HG03354 (cell line): ENCODE results near the gene TXNDC8.
"Not testable (repeated sequence)": the region's sequence is repeated elsewhere in the genome, so short reads cannot be mapped to it uniquely, and the experiment has no call there.

Experiments used
- ATAC-seq: cut with Tn5 transposase; IDR thresholded peaks from one replicate; pipeline ENCODE4 v1.9.1; 2021; ENCODE audit warnings: mild to moderate bottlenecking; ENCODE audit not compliant: unreplicated experiment, poor library complexity, severe bottlenecking

TXNDC8 gene

DNA sequence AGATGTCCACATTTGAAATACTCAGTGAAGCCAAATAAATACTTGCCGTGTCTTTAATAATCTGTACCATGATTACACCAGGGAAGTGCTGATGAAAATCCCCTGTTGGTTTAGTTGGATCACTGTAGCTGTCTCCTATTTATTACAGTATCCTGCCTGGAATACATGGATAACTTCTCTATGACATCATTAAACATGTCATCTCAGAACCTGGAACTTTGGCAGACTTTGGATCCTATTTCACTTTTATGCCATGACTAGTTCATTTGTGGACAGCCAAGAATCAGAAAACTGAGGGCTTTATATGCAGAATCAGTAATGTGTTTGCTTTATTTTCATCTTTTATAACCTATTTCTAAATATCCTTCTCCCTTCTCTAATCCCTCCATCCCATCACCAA, at the start of gene TXNDC8:
TXNDC8 (minus strand) TSS at position 137 of the 400 bp plus-strand sequence.
- ATAC-seq: no peak

DNA sequence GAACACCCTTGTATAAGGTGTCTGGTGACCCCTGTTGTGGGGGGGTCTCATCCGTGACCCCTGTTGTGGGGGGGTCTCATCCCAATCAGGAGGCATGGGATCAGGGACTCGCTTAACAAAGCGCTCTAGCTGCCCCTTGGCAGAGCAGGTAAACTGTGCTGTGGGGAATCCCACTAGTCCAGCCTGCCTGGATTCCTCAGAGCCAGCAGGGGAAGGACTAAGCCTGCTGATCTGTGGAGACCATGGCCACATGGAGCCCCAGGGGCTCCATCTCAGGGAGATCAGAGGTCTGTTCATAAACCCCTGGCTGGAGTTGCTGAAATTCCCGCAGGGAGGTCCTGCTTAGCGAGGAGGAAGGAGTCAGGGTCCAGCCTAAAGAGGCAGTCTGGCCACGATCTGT, 45.8 kb upstream of the TXNDC8 start:
- ATAC-seq: no peak

DNA sequence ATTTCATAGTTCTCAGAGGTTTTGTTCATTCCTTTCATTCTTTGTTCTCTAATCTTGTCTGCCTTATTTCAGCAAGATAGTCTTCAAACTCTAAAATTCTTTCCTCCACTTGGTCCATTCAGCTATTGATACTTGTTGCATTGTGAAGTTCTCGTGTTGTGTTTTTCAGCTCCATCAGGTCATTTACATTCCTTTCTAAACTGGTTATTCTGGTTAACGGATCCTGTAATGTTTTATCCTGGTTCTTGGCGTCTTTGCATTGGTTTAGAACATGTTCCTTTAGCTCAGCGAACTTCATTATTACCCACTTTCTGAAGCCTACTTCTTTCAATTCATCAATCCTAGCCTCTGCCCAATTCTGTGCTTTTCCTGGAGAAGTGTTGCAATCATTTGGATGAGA, 45.1 kb upstream of the TXNDC8 start:
- no peak for ATAC-seq

DNA sequence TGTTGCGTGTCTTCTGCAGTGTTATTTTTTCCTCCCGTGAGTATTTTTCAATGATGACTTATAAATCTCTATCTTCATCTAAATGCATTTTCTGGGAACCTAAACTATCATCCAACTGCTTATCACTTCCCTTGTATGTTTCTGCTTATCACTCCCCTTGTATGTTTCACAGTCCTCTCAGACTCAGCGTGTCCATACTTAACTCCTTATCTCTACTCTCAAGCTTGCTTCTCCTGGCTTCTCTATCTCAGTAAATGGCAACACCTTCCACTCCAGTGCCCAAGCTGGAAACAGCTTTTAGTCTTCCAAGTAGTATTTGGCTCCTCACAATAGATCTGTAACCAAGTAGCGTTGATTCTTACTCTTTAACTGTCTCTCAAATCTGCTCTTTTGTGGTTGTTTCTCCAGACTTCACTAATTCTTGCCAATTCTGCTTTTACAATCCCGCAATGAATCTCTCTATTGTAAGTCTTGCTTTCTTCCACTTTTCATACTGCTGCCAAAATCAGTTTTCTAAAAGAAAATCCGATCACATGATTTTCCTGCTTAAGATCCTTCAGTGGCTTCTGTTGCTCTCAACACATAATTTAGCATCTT, 33.8 kb upstream of the TXNDC8 start:
- no peak for ATAC-seq

DNA sequence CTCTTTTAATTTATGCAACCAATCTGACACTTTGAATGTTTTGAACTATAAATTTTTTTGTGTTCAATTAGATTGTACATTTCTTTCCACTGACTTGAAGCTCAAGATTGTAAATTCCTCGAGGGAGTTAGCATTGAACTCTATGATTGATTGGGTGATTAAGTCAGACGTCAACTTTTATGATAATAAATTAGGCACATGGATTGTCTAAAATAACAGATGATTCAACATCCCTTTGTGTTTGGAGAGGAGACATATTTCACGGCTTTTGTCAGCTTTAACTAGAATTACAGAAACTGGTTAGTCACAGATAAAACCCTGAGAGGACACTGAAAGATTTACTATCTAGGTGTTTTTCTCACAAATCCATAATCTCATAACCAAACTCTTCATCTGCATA, 32.7 kb upstream of the TXNDC8 start:
- ATAC-seq: no peak

DNA sequence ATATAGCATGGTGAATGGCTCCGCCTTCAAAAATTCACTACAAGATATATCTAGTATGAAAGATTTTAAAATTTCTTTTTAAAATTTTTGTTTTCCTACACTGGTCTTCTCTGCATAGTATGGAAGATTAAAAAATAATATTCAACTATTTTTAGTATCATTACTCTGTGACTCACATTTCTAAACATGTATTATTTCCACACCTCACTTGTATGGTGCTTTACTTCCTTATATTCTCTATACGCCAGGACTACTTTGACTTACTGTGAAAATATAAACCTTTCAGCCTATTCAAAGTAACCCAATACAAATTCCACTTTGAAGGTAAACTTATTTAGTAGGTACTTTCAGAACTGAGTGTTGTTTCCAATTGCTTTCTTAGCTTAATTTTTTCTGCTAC, 26.8 kb upstream of the TXNDC8 start:
- no peak for ATAC-seq

DNA sequence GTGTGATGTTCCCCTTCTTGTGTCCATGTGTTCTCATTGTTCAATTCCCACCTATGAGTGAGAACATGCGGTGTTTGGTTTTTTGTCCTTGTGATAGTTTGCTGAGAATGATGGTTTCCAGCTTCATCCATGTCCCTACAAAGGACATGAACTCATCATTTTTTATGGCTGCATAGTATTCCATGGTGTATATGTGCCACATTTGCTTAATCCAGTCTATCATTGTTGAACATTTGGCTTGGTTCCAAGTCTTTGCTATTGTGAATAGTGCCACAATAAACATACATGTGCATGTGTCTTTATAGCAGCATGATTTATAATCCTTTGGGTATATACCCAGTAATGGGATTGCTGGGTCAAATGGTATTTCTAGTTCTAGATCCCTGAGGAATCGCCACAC, 21.3 kb upstream of the TXNDC8 start:
- not testable (repeated sequence) for ATAC-seq

DNA sequence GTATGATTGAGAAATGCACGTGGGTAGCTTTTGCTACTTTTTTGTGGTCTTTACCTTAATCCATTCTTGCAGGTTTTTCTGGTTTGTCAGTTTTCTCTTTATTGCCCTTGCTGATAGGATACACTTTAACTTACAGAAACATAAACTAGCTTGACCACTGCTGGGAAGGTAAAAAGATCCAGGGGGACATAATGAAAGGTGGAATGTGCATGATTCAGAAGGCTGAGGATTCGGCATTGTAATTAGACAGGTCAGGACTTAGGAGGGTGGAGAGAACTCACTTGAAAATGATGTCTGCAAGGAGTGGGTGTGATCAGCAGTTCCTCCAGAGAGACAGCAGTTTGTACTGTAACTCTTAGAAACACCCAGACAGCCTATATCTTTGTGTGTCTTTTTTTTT, 19.8 kb upstream of the TXNDC8 start:
- no peak for ATAC-seq

DNA sequence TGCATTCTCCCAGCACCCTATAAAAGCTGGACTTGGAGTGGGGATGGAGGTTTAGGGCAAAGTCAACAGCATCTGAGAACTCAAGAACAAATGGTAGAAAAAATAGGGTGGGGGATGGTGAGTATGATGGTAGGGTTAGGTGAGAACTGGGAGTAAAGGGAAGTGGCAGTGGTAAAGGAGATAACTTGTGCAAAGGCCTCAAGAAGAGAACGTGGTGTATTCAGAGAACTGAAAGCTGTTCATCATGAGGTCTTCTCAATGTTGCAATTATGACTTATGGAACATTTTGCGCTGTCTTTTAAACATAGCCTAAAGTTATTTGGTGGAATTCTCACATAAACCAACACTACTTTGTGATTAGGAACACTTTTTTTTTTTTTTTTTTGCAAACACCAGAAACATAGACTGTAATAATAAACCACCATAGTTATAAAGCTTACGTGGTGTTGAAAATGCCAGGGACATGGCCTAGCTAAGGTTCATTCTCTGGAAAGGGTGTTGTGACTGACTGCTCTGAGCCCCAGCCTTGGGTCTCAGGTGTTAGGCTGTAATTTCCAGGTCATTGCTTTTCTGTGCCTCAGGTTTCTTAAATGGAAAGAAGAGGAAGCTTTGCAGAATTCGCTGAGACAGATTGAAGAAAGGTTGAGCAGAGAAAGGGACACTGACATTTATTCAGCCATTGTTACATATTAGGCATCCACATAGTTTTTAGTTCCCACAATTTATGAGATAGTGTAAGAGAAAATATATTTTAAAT, 19.2 kb upstream of the TXNDC8 start:
- ATAC-seq: no peak

DNA sequence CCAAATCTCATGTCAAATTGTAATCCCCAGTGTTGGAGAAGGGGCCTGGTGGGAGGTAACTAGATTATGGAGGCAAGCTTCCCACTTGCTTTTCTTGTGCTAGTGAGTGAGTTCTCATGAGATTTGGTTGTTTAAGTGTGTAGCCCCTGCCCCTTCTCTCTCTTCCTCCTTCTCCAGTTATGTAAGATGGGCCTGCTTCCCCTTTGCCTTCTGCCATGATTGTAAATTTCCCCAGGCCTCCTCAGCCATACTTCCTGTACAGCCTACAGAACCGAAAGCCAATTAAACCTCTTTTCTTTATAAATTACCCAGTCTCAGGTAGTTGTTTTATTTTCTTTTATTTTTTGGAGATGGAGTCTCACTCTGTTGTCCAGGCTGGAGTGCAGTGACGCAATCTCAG, 18.2 kb upstream of the TXNDC8 start:
- no peak for ATAC-seq

DNA sequence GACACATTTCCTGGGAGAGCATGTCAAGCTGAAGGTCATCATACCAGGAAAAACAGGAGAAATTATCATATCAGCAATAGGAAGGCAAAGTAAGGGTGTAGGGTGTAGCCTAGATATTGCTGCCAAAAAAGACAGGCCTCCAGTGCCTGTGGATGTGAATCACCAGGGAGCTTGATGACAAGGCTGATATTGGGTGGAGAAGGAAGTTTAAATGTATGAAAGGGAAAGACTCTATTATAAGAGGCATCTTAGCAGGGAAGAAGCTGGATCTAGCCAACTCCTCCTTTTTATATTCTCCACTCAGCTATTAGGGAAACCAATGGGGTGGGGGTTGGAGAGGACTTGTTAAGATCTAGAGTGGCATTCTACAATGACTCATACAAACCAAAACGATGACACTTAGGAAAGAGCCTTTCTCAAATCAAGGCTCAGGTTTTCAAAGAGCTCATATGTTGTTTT, 13.4 kb upstream of the TXNDC8 start:
- ATAC-seq: no peak

DNA sequence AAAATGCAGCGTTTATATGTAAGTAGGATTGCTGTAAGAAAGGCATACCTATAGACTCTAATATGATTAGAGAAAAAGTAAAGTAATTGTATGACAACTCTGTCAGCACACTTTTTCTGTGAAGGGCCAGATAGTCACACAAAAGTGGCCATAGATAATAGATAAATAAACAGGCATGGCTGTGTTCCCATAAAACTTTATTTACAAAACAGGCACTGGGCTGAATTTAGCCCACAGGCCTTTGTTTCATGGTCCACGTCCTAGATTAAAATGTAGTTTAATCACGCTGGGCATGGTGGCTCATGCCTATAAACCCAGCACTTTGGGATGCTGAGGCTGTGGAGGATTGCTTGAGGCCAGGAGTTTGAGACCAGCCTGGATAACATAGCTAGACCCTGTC, 8.7 kb upstream of the TXNDC8 start:
- no peak for ATAC-seq

DNA sequence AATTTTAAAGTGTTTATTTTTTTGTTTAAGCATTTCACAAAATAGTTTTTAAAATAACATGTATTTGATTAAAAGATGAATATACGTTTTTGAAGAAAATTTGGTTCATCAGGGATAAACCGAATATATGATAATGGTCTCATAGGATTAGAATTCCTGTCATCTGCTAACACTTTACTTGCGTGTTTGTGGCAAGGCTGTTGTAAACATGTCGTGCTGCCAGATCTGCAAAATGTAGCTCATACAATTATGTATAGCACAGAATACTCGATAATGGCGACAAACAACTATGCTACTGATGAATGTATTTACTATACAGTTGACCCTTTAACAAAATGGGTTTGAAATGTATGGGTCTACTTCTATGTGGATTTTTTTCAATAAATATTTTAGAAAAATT, 7.2 kb upstream of the TXNDC8 start:
- no peak for ATAC-seq

DNA sequence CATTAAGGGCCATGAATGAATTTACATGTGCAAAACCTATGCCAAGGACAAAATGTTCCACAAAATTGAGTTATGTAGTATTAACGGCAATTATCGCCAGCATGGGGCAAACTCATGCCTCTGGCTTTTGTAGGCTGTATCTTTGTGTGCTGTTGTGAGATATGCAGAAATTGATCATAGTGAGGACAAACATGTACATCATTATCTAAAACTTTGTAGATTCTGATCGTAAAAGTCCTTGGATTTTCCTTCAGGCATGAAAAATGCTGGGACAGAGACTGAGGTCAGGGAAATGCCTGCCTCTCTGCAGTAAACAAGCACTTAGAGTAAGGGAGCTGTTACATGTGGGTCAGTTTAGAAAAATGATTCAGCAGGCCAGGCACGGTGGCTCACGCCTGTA, 5.9 kb upstream of the TXNDC8 start:
- no peak for ATAC-seq

DNA sequence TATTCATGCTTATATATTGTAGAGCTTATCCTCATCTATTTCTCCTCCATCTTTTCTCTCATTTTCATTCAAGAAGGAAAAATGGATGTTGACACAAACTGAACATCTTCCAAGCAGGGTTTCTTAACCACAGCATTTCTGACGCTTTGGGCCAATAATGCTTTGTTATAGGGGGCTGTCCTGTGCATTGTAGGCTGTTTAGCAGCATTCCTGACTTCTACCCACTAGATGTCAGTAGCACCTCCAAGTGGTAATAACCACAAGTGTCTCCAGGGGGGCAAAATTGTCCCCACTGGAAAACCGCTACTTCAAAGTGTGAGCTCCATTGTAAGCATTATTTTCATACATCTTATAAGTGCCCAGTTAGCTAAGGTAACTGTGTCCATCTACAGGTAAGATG, 2.6 kb upstream of the TXNDC8 start:
- ATAC-seq: no peak

DNA sequence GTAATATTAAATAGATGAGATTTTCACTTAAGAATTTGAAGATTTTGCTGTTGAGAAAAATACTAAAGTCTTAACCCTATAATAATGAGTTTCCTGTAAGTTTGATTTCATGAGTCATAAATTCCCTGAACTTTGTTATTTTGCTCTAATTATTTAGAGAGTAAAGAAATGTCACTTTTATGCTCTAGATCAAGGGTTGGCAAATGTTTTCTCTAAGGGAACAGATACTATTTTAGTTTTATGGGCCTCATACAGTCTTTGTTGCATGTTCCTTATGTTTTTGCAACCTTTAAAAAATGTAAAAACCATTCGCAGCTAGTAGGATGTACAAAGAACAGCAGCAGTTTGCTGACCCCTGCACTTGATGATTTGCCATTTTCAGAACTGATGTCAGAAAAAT, 480 bp upstream of the TXNDC8 start:
- no peak for ATAC-seq

DNA sequence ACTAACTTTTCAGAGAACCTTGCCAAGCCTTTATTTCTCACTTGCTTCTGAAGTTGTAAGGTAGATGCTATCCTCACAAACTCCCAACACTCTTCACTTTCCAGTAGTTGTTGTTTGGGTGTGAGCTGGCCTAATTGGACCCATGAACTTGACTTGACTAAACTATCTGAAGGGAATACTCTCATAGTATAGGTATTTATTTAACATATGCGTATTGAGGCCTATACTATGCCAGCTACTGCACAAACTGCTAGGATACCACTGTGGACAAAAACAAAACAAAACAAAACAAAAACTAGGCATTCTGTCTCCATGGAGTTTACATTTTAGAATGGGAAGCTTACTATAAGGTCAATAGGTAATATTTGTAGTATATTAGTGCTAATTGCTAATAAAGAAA, 1.3 kb downstream of the TXNDC8 start:
- no peak for ATAC-seq

DNA sequence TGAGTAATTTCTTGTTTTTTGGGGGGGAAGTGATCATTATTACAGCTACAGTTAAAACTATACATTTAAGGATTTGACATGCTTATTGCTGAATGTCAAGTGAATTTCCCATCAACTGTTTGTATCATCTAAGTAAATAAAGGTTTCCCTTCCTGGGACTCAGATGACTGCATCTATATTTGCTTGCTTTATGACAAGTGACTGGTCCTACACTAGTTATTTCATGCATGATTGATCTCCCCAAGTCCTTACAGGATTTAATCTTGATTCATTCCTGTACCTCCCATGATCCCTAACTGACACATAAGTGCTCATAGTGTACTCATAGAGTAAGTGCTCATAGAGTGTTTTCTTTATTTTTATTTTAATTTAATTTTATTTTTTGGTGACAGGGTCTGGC, 2.8 kb downstream of the TXNDC8 start:
- ATAC-seq: peak; percentile 6

DNA sequence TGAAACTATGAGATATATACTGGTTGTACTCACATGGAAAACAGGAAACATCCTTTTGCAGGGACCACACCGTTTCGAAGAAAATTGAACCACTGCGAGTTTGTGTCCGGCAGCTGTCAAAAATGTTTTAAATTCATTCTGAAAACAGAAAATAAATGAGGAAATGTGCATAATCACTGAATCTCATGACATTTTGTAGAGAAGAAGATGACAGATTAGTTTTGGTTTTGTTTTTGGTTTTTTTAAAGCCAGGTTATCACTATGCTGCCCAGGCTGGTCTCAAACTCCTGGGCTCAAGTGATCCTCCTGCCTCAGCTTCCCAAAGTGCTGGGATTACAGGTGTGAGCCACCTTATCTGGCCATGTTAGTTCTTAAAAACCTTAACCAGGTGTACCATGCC, 3.5 kb downstream of the TXNDC8 start:
- peak; percentile 83 for ATAC-seq

DNA sequence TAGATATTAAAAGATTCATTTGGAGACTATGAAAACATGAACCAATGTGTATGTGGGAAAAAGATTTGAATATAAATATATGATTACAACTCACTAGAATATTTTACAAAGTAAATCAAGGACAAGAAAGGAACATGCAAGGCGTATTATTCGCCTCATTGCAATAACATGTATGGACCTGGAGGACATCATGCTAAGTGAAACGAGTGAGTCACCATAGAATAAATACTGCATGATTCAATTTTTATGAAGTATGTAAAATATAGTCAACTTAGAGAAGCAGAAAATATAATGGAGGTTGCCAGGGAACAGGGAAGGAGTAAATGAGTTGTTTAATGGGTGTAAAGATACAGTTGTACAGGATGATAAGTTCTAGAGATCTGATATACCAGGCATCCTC, 4.9 kb downstream of the TXNDC8 start:
- ATAC-seq: no peak

DNA sequence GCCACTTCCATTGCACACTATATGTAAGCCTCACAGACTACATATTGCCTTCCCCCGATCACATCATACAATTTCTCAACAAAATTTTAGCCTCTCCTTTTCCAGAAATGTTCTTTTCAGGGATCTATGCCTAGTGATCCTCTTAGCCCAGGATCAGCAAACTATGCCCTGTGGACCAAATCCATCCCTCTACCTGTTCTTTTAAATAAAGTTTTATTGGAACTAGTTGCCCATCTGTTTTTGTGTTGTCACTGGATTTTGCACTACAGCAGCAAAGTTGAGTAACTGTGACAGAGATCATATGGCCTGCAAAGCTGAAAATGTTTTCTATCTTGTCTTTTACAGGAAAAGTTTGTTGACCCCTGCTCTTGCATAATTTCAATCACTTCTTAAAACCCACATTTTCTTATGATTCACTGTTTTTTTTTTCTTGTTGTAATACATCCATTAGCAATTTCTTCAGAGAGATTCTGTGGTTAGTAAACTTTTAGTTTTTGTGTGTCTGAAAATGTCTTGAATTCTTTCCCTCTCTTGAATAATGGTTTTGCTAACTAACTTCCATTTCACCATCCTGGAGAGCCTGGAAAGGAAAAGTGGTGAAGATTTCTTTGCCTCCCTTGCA, 7.1 kb downstream of the TXNDC8 start:
- no peak for ATAC-seq
